GM18499 (cell line): Measurements from ENCODE around the gene IL1RAPL1.

Experiments
- ATAC-seq: cut with Tn5 transposase; IDR thresholded peaks from one replicate; pipeline ENCODE4 v1.9.1; 2021; ENCODE audit warnings: moderate number of reproducible peaks; ENCODE audit not compliant: insufficient read depth, unreplicated experiment

IL1RAPL1 gene

DNA sequence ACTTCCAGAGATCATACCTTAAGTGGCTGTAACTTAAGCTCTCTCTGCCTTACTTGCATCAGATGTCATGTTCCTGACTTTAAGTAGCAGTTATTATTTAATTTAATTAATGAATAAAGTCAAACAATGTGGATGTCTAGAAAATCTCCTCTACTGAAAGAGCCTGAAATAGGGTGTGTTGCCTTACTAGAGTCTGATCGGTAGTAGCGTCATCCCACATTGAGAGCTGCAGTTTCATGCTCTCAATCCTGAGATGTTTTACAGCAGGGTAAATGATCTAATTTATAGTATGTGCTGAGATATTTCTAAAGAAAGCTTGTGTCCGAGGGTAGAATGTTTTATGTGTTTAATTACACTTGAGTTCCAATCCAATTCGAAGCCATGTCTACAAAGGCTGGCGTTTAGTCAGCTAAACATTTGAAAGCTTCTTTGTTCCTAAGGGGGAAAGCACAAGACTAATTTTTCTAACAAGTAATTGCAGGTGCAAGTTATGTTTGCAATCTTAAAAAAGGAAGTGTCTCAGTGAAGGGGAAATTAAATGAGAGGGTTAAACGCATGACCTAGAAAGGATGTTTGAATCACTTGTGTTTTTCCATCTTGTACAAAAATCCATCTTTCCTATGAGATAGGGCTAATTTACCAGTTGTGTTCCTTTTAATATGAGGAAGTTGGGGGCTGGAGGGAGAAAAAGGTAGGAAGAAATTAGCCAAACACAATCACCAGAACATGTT is 1237.1 kb downstream of the IL1RAPL1 start:
- no peak for ATAC-seq

DNA sequence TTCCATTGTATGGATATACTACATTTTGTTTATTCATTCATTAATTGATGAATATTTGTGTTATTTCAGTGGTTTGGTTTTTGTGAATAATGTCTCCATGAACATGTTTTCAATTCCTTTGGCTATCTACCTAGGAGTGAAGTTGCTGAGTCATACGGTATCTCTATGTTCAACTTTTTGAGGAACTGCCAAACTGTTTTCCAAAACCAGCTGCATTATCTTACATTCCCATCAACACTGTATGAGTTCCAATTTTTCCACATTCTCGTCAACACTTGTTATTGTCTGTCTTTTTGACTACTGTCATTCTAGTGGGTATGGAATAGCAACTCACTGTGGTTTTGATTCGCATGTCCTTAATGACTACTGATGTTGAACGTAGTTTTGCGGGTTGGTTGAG is 1239.5 kb downstream of the IL1RAPL1 start:
- no peak for ATAC-seq

DNA sequence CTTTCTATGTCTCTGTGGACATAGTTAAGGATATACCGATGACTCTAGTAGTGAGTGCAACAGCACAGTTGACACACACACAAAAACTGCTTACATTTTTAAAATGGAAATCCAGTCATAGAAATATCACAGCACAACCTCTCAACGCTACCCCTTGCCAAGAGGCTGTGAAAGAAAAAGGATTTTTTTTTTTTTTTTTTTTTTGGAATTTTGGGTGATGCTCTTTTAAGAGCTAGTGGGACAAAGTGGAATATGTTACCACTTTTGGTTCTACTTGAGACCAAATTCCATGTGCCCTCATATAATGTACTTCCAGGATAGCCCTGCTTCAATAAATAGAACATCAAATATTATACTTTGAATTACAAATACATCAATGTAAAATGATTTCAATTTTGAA is 1247.1 kb downstream of the IL1RAPL1 start:
- ATAC-seq, result no peak

DNA sequence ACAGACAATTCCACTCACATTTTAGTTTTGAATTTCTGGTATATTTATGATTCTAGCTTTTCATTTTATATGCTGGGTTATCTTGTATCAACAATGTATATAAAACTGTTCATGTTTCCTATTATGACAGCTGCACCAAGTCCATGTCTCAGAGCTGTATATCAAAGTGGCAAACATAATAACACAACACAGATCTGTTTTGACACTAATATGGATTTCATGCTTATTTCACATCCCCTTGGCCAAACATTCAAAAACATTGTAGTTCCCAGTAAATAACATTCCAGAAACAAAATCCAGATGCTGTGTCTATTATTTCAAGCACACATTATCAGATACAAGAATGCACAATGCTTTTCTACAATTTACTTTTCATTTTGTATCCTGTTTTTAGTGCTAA is 1247.5 kb downstream of the IL1RAPL1 start:
- no peak for ATAC-seq

DNA sequence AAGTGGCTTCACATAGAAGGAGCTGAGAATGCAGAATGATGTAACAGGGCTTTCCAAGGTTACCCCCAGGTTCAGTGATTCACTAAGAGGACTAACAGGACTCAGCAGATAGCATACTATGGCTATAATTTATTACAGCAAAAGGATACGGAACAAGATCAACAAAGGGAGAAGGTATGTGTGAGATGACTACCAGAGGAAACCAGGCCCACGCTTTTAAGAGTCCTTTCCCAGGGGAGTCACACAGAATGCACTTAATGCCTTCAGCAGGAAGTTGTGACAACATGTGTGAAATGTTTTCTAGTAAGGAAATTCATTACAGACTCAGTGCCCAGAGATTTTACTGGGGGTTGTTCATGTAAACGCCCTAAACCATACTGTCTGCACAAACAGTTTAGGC is 1254.5 kb downstream of the IL1RAPL1 start:
- no peak for ATAC-seq

DNA sequence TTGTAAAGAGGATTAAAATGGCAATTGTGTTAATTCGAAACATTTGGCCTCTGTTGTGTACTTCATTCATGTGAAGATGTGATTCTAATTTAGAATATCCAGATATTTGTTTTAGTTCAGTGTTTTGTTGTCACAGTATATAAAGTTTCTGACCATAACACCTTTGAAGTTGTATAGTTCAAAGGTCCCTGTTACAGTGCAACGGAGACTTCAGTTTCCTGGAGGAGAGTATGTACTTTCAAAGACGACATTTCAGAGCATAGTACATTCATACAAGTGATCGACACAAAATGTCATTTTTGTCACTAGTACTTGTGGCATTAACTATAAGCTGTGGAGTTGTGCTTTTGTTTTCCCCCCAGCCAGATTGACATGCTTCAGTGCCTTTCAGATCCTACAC is 1255.3 kb downstream of the IL1RAPL1 start:
- ATAC-seq, result no peak

DNA sequence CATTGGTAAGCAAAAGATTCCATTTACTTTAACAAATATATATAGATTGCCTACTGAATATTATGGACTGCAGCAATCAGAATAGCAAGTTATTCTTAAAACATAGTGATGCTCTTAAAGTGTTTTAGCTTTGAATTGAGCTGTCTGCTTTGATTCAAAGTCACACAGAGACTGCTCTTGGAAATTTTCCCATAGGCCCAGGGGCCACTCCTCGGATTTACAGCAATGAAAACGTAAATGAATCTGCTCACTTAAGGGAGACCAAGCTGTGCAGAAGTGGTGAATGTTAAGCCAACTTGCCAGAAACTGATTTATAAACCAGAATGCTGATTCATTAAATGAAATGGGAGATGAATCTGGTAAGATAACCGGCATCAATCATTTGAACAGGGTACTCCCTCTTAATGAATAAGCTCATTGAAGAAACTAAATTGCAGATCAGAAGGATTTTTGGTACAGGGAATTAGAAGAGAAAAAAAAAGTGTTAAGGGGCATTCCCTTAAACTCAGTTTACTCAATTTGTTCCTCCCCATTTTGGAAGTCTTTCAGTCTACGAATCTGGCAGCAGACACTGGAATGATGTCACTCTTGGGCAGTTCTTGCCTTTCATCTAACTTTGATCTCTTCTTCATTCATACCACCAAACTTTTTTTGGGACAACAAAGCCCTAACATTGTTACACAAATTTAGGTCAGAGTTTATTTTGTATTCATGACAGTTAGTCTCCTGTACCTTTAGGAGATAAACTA is 1264.8 kb downstream of the IL1RAPL1 start:
- ATAC-seq, result no peak

DNA sequence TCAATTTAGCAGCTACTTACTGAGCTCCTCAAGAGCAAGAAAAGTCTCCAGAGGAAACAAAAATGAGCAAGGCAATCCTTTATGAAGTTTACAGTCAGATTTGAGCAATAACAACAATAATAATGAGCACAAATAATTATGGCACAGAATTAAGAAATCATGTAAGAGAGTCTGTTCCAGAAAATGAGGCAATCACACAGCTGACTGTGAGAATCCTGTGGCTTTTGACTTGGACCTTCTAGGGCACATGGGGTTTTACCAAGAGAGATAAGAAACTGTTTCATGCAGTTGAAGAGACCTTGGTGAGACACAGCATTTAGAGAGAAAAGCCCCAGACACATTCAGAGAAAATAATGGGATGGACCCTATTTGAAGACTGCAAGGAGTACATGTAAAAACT is 1265.5 kb downstream of the IL1RAPL1 start:
- no peak for ATAC-seq

DNA sequence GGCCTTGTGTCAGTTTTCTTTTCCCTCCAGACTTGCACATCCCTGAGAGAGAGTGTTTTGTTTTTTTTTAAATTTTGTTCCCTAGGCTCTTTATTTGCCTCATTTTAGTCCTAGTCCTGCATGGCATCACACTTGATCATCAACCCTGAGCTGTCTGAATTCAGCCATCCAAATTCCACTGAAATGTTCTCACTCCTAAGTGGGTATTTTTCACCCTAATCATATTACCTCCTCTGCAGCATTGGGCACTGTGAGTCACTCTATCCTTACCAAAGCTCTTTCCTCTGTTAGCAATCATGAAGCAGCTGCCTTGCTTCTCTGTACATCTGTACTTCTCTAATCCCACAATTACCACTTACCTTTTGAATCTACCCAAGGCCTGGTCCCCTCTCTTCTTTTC is 1271.5 kb downstream of the IL1RAPL1 start:
- ATAC-seq, result no peak

DNA sequence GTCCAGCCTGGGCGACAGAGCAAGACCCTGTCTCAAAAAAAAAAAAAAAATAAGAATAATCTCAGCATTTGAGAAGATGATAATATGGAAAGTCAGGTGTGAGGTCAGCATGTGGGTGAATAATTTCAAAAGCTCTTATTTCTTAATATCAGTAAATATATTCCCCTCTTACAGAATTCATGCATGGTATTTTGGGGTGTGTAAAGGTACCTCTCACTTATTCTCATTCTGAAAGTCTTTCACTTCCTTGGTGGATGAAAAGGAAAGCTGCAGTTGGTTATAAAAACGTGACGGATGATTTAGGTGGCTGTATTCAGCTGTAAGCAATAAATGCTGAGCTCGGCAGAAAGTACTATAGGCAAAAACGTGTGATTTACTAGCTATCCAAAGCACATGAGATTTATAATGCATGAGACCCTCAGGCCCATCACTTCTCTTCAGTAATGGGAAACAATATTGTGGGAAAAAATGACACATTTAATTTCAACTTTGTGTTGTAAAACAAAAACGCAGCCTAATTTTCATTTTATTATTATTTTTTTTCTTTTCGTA is 1275.0 kb downstream of the IL1RAPL1 start:
- ATAC-seq, result no peak

DNA sequence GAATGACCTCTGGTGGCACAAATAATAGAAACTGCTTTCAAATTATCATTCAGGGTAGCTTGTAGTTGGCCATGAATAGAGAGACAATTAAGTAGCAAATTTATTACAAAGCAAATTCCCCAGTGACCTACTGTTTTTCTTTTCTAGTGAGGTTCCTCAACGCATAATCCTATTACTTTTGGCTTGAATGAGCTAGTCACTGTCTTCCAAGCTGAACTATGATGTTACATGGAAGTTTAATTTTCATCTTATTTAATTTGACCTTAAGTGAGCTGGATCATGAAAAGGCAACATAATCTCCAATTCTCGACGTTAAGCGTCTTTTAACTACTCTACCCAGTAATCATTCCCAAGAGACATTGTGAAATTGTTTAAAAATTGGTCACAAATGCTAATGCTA is 1280.7 kb downstream of the IL1RAPL1 start:
- ATAC-seq, result no peak

DNA sequence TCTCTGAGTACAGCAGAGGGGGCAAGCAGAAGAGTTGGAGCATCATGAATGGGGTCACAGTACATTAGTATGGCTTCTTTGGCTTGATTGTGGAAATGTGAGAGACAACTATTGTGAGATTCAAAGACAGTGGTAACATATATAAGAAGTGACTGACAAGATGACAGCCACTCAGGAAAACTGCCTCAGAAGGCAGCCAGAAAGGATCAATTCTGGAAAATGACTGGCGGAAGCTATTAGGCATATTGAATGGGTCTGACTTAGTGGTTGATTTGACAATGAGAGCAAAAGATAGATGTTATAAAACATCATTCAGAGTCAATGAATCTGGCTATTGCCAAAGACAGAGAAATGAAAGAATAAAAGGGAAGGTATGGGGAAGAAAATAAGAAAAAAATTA is 1282.6 kb downstream of the IL1RAPL1 start:
- ATAC-seq, result no peak

DNA sequence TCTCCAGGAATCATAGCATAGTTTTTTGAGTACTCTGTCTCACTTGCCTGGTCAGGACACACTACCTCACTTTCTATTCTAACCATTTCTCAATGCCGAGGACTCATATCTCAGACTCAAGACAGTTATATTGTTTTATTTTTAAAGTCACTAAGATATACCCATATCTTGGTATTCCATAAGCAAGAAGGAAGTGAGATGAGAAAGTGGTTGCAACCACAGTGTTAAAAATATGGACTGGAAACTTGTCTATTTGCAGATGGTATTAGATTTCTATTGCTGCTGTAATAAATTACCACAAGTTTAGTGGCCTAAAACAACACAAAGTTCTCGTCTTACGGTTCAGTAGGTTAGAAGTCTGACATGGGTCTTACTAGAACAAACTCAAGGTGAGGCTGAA is 1283.4 kb downstream of the IL1RAPL1 start:
- peak; percentile 78 for ATAC-seq

DNA sequence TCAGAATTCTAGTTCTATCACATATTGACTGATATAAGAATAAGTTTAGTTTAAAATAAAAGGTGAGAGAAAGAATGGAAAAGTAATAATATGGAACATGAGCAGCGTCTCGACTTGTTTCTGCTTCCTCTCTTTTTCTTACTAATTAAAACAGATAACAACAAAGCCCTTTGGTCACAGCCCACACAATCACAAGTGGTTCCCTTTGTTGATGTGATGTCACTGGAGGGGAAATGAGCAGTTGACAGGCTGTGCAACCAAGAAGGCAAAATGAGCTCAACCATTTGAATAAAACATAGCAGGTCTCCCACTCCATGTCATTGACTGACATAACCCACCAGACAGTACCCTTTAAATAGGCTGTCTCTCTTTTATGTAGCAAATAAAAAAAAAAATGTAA is 1285.6 kb downstream of the IL1RAPL1 start:
- no peak for ATAC-seq

DNA sequence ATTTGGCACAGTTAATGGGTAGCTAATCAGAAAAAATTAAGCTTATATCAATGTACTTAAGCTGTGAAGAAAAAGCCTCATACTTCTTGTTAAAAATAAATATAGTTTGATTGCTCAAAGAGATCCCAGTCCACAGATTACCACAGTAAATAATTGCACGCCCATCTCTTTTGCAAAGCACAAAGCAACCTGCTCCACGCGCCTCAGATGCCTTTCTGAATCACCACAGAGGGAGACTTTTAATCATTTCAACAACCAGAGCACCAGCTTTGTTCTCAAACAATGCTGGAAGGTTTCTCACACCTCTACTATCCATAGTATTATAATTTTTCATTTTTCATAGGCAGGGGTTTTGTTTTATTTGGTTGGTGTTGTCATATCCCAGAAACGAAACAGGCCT is 1289.5 kb downstream of the IL1RAPL1 start:
- no peak for ATAC-seq

DNA sequence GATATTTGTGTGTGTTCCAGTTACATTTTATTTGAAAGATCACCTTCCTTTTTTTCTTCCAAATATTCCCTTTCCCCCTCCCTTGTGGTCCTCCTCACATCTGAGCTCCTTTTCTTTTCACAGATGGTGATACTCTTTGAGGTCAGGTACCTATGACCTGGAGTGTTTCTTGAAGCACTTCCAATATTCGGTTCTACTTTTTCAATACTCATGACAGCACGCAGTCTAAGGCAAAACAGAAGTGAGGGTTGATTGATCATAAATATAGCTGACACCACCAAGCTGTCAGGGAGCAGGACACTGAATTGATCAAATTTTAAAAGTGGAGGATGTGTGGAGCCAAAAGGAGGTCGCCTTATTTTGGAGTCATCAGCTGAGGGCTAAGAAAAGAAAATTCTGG is 1293.7 kb downstream of the IL1RAPL1 start:
- no peak for ATAC-seq

DNA sequence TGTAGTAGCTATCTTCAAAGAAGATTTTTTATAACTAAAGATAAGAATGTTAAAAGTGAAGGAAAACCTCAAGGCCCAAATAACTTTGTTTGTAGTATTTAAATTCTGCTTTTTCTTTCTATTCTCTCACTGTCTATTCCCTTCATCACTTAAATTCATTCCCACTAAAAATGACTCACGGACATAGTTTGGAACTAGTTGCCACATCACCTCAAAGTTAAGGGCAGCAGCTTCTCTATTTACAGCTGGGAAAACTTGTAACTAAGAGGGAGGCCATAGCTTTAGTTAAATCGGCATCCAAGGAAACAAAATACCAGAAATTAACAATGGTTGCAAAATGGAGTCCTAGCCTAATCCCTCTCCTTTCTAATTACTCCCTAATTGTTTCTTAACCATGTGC is 1302.8 kb downstream of the IL1RAPL1 start:
- ATAC-seq, result no peak

DNA sequence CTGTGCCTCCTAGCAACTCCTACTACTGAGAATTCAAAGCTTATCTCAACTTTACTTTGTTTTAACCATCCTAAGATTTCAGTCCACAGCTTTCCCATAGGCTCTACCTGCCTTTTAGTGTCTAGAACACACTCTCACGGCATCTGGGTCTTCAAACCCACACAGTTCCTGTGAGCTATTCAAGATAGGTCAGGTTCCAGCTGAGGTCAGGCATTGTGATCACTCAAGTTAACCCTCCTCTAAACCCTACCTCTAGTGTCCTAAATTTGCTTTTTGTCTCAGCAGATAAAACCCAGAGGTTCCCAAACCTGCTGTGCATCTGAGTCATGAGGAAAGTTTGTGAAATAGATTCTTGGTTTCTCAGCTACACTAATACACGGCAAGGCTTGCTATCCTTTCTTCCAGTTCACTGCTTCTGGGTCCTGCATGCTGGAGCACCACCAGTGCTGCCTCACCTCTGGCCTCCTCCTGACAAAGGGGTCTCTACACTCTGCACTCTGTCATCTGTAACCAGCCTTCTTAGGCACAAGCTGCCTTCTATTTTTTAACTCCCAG is 1303.5 kb downstream of the IL1RAPL1 start:
- ATAC-seq, result no peak

DNA sequence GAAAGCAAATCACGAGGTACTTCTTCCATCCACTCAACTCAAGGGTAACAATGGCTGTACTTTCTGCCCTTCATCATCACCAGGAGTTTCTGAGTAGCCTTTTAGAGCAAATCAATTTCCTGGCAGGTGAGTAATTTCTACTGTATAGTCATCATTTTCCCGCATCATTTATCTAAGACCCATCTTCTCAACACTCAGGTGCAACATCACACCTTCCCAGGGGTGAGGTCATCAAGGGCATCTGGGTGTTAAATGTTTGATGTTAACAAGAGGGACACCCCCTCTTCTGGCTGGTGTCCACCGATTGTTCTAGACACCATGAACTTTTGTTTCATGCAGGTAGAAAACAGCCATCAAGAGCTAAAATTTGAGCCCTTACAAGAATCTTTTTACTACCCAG is 1314.8 kb downstream of the IL1RAPL1 start:
- no peak for ATAC-seq

DNA sequence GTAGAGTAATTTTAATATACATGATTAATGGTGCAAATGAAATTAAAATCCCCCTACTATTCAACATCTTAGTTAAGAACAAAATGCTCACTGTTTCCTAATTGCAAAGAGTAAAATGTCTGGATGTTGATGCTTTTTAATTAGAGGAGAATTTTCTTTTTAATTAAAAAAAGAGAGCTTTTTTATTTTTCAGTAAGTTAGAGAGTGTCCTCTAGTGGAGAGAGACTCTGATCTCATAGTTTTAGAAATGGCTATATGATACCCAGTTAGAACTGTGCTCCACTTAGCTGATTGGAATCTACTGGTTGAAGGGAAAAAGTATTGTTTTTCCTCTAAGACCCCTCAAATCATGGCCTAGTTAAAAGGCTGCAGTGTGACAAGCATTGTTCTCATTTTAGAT is 1316.1 kb downstream of the IL1RAPL1 start:
- no peak for ATAC-seq

DNA sequence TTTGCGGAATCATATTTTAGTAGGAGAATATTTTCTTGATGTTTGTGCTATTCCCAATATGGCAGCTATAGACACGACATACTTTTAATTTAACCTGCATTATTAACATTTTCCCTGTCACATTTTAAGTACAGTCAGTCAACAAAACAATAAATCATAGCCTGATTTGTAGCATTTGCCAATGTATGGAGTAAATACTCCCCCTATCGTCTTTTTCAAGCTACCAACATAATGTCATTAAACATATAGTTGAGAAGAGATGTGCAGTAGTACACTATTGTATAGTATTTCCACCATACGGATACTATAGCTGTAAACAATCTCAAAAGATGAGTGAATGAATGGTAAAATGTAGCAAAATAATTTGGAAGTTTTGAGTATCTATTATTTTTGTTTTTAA is 1324.4 kb downstream of the IL1RAPL1 start:
- ATAC-seq, result no peak
